ENCODE data around the gene SASH3.
A peak's percentile ranks its signal among the peaks of the same experiment; 100 is the strongest.

The SASH3 gene

DNA sequence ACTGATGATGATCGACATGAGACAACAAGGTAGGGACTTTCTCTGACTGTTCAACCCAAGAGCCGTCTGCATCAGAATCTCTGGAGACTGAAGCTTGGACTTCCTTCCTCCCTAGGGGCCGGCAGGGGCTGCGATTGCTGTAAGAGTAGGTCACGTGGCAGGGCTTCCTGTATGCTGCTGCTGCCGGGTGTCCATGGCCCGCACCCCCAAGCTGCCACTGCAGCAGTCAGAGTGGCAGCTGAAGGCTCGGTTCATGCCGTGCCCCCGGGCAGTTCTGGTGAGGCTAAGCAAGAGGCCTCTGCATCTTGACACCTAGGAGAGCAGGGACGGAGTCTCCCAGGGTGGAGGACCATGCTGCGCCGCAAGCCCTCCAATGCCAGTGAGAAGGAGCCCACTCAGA is at the start of gene SASH3:
TSS of gene SASH3 (plus strand) at position 203 of the 400 bp plus-strand sequence. CDS start at position 352, 149 bp downstream.
- H3K4me1 Mint-ChIP-seq: peaks cover 3% of the 10 kb centered on the region
- H3K36me3 Mint-ChIP-seq (ENCODE audit: low read depth): no peaks in the 10 kb centered on the region
- TF ChIP-seq, protein P1, sequence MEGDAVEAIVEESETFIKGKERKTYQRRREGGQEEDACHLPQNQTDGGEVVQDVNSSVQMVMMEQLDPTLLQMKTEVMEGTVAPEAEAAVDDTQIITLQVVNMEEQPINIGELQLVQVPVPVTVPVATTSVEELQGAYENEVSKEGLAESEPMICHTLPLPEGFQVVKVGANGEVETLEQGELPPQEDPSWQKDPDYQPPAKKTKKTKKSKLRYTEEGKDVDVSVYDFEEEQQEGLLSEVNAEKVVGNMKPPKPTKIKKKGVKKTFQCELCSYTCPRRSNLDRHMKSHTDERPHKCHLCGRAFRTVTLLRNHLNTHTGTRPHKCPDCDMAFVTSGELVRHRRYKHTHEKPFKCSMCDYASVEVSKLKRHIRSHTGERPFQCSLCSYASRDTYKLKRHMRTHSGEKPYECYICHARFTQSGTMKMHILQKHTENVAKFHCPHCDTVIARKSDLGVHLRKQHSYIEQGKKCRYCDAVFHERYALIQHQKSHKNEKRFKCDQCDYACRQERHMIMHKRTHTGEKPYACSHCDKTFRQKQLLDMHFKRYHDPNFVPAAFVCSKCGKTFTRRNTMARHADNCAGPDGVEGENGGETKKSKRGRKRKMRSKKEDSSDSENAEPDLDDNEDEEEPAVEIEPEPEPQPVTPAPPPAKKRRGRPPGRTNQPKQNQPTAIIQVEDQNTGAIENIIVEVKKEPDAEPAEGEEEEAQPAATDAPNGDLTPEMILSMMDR (IDR thresholded peaks at IDR 0.05; ENCODE audit: unreplicated experiment in 3 of 3): no peak
- H3K27ac Mint-ChIP-seq: peak within 1 kb of the TSS in 1 of 3 experiments; percentile 56
- H3K9me3 Mint-ChIP-seq: peaks cover 8% of the 10 kb centered on the region
- no peak within 1 kb of the TSS for H3K4me3 Mint-ChIP-seq
- peaks cover 7% of the 10 kb centered on the region for H3K27me3 Mint-ChIP-seq (ENCODE audit: low read depth)

DNA sequence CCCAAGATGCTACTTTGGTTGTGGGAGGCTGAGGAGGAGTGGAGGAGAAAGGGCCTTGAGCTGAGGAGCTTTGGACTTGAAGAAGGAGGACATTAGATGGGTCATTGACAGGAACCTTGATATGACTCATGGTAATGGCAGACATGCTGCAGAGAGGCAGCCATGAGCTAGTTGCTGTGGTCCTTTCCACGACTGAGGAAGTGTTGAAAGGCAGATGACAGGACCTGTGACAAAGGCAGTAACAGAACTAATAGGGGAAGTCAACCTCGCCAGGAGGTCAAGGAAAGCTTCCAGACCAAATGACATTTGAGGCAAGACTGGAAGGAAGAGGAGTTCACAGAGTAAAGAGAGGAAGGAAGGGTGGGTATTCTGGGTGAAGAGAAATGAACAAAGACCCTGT is 48.5 kb upstream of the SASH3 start:
- H3K27me3 Mint-ChIP-seq (ENCODE audit: low read depth): no peaks in the 10 kb centered on the region
- TF ChIP-seq, protein P1 (IDR thresholded peaks at IDR 0.05; ENCODE audit: unreplicated experiment in 3 of 3): no peak

DNA sequence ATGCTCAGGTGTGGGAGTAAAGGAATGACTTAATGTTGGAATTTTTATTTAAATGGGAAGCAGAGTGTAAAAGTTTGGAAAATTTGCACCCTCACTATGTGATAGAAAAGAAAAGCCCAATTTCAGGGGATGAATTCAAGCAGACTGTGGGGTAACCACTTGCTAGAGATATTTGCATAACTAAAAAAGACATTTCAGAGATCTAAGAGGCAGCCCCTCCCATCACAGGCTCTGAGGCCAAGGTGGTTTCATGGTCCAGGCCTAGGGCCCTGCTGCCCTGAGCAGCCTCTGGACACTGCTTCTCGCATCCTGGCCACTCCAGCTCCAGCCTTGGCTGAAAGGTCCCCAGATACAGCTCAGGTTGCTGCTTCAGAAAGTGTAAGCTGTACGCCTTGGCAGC is 46.9 kb upstream of the SASH3 start:
- H3K27me3 Mint-ChIP-seq (ENCODE audit: low read depth): no peaks in the 10 kb centered on the region
- no peaks in the 10 kb centered on the region for H3K36me3 Mint-ChIP-seq (ENCODE audit: low read depth)
- H3K9me3 Mint-ChIP-seq: peaks cover 7% of the 10 kb centered on the region
- no peak overlapping the region for H3K4me3 Mint-ChIP-seq
- H3K4me1 Mint-ChIP-seq: no peaks in the 10 kb centered on the region
- H3K27ac Mint-ChIP-seq: no peak overlapping the region
- TF ChIP-seq, protein P1 (IDR thresholded peaks at IDR 0.05; ENCODE audit: unreplicated experiment in 3 of 3): no peak

More for the DNA sequence above, 48.5 kb upstream of the SASH3 start:
- Mint-ChIP-seq H3K27ac (no peak overlapping the region), H3K36me3 (ENCODE audit: low read depth) (no peaks in the 10 kb centered on the region), H3K9me3 (peaks cover 7% of the 10 kb centered on the region), H3K4me1 (no peaks in the 10 kb centered on the region), H3K4me3 (no peak overlapping the region)

DNA sequence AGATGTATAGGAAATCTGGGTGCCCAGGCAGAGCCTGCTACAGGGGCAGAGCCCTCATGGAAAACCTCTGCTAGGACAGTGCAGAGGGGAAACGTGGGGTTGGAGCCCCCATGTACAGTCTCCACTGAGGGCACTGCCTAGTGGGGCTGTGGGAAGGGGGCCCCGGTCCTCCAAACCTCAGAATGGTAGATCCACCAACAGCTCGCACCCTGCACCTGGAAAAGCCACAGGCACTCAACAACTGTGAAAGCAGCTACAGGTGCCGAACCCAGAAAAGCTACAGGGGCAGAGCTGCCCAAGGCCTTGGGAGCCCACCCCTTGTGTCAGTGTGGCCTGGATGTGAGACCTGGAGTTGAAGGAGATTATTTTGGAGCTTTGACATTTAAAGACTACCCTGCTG is 46.4 kb upstream of the SASH3 start:
- Mint-ChIP-seq H3K9me3 (peaks cover 7% of the 10 kb centered on the region), H3K4me3 (no peak overlapping the region), H3K27me3 (ENCODE audit: low read depth) (no peaks in the 10 kb centered on the region), H3K4me1 (peaks cover 5% of the 10 kb centered on the region), H3K27ac (no peak overlapping the region), H3K36me3 (ENCODE audit: low read depth) (no peaks in the 10 kb centered on the region)
- TF ChIP-seq, protein P1 (IDR thresholded peaks at IDR 0.05; ENCODE audit: unreplicated experiment in 3 of 3): no peak

DNA sequence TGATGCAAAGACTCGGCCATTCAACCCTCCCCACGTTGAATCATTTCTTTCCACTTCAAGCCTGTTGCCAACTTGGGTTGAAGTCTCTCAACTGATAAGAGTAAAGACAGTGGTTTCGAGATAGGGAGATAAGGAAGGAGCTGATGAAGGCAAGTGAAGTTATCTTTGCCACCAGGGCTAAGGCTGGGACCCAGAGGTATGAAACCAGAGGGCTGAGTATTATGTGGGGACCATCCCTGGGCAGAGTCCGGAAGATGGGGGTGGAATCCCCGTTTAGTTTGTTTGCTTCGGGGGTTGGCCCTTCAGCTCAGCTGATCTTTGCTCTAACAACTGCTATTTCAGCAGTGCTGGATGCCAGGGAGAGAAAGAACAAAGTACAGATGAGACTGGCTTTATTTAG is 43.3 kb upstream of the SASH3 start:
- Mint-ChIP-seq H3K9me3 (peaks cover 5% of the 10 kb centered on the region), H3K4me1 (peaks cover 27% of the 10 kb centered on the region), H3K27me3 (ENCODE audit: low read depth) (no peaks in the 10 kb centered on the region), H3K4me3 (no peak overlapping the region), H3K27ac (peak overlapping the region; percentile 43 to 90 (median 88)), H3K36me3 (ENCODE audit: low read depth) (no peaks in the 10 kb centered on the region)
- TF ChIP-seq, protein P1 (IDR thresholded peaks at IDR 0.05; ENCODE audit: unreplicated experiment in 3 of 3): no peak

DNA sequence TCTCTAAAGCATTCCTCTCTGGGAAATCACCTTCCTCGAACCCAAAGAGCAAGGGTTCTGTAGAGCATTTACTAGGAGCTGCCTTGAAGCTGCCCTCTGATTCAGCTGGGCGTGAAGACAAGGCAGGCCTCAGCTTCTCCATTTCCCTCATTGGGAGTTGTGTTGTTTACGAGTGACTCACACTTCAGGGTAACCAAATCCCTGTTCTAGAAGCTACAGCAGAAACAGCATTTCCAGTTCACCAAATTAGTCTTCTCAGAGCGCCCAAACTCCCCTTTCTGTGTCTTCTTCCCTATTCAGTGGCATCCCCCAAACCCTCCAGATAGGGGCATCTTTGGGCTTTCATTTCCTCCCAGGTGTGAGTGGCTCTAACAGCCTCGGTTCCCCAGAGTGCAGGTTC is 41.8 kb upstream of the SASH3 start:
- TF ChIP-seq, protein P1 (IDR thresholded peaks at IDR 0.05; ENCODE audit: unreplicated experiment in 3 of 3): no peak
- peaks cover 5% of the 10 kb centered on the region for H3K9me3 Mint-ChIP-seq
- no peak overlapping the region for H3K4me3 Mint-ChIP-seq
- H3K27ac Mint-ChIP-seq: peak overlapping the region; percentile 93 to 99 (median 99)
- no peaks in the 10 kb centered on the region for H3K27me3 Mint-ChIP-seq (ENCODE audit: low read depth)
- peaks cover 35% of the 10 kb centered on the region for H3K4me1 Mint-ChIP-seq
- no peaks in the 10 kb centered on the region for H3K36me3 Mint-ChIP-seq (ENCODE audit: low read depth)
